Brain microvascular endothelial cell (primary cell): ENCODE results near the gene LYRM7.
"Not testable (repeated sequence)": the region's sequence is repeated elsewhere in the genome, so short reads cannot be mapped to it uniquely, and the experiment has no call there.

ENCODE experiments used
- DNase-seq: peaks from one replicate; pipeline ENCODE4 v3.0.0-alpha.2; 2020
- H3K27ac ChIP-seq: fragments of 250-450 bp; sonication (Bioruptor Pico); 2 replicates; pipeline ENCODE4 v1.5.1; 2020; ENCODE audit warnings: mild to moderate bottlenecking, moderate library complexity
- H3K27me3 ChIP-seq: fragments of 250-450 bp; sonication (Bioruptor Pico); replicated peaks from 2 replicates; pipeline ENCODE4 v1.5.1; 2020; ENCODE audit warnings: mild to moderate bottlenecking
- H3K36me3 ChIP-seq: fragments of 250-450 bp; sonication (Bioruptor Pico); replicated peaks from 2 replicates; pipeline ENCODE4 v1.5.1; 2020; ENCODE audit warnings: mild to moderate bottlenecking
- H3K4me3 ChIP-seq: 2 replicates; pipeline ENCODE4 v1.5.1; 2011; ENCODE audit warnings: low read depth, mild to moderate bottlenecking, control low read depth, low read length, moderate library complexity
- in situ Hi-C: cut with HindIII; loops from 2 replicates; pipeline ENCODE4 v1.10.0; 2017; ENCODE audit warnings: low sequenced_read_pairs, low pct_ligation_motif_present
- TF ChIP-seq, protein P1 (sequence below): IDR thresholded peaks from 2 replicates; pipeline ENCODE4 v1.5.1; 2011; ENCODE audit warnings: low read depth, mild to moderate bottlenecking, moderate library complexity, low read length, control low read depth, inconsistent platforms; ENCODE audit errors: missing control alignments

The LYRM7 gene

DNA sequence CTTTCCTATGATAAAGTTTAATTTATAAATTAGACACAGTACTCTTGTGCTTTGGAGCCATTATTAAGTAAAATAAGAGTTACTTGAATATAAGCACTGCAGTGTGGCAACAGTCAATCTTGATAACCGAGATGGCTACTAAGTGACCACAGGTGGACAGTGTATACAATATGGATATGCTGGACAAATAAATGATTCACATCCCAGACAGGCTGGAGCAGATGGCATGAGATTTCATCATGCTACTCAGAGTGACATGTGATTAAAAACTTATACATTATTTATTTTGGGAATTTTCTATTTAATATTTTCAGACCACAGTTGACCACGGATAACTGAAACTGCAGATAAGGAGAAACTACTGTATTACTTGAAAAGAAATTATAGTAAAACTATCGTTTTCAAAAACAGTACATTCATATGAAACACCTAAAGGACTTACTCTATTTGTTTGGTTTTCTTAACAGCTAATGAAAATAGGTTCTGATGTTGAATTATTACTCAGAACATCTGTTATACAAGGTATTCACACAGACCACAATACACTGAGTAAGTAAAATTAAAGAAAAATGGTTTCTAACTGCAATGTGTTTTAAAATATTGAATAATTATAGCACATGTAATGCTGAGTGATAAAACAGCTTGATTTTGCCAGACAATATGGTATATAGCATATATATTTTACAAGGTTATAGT is 16.0 kb downstream of the LYRM7 start:
- no peak overlapping the region for H3K27ac ChIP-seq
- H3K36me3 ChIP-seq: no peaks in the 10 kb centered on the region
- no peak overlapping the region for H3K4me3 ChIP-seq
- no peaks in the 10 kb centered on the region for H3K27me3 ChIP-seq
- in situ Hi-C loops: no loop called here
- TF ChIP-seq, protein P1, sequence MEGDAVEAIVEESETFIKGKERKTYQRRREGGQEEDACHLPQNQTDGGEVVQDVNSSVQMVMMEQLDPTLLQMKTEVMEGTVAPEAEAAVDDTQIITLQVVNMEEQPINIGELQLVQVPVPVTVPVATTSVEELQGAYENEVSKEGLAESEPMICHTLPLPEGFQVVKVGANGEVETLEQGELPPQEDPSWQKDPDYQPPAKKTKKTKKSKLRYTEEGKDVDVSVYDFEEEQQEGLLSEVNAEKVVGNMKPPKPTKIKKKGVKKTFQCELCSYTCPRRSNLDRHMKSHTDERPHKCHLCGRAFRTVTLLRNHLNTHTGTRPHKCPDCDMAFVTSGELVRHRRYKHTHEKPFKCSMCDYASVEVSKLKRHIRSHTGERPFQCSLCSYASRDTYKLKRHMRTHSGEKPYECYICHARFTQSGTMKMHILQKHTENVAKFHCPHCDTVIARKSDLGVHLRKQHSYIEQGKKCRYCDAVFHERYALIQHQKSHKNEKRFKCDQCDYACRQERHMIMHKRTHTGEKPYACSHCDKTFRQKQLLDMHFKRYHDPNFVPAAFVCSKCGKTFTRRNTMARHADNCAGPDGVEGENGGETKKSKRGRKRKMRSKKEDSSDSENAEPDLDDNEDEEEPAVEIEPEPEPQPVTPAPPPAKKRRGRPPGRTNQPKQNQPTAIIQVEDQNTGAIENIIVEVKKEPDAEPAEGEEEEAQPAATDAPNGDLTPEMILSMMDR: no peak
- peak; percentile 26 for DNase-seq

DNA sequence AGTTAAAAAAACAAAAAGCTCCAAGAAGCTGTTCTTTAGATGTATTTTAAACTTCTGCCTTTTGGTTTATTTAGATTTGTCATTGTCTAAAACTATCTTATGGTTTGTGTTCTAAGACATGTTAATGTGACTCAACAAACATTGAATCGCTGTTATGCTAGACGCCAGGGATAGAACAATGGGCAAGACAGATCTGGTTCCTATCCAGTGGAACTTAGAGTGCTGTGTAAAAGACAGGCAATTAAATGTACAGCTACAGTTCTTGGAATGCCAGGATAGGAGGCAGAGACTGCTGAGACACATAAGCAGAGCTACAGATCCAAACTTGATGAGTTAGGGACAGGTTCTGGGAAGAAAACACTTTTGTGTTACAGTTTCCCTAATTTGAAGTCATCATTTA is 22.4 kb downstream of the LYRM7 start:
- DNase-seq: peak; percentile 9
- H3K27me3 ChIP-seq: no peaks in the 10 kb centered on the region
- TF ChIP-seq, protein P1: no peak
- H3K4me3 ChIP-seq: no peak overlapping the region
- in situ Hi-C loops: no loop called here
- H3K36me3 ChIP-seq: no peaks in the 10 kb centered on the region
- H3K27ac ChIP-seq: no peak overlapping the region

DNA sequence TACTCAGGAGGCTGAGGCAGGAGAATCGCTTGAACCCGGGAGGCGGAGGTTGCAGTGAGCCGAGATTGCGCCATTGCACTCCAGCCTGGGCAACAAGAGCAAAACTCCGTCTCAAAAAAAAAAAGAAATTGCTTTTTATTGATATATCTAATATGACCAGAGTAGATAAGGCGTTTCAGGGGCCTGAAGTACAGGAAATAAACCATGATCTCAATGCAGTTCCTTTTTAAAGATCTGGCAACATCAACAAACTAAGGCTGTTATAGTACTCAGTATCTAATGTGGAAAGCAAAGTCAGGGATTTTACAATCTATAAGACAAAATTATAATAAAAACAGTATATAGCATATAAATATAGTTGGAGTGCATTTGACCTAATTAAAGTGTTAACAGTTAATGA is 23.2 kb downstream of the LYRM7 start:
- in situ Hi-C loops, DNase-seq: not testable (repeated sequence)

DNA sequence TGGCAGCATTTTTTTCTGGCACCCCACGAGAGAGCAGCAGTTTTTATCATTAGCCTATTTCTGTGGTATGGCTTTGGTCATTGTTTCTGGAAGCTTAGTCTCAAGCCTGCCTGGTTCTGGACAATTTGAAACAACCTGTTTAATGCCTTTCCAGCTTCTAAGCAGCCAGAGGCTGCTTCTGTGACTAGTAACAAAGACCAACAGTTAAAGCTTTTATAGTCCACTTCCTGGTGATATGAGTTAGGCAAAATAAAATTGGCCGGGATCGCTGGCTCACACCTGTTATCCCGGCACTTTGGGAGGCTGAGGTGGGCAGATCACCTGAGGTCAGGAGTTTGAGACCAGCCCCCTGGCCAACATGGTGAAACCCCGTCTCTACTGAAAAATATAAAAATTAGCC is 24.0 kb downstream of the LYRM7 start:
- TF ChIP-seq, protein P1: no peak
- Histone ChIP-seq H3K27ac (no peak overlapping the region), H3K36me3 (no peaks in the 10 kb centered on the region), H3K4me3 (no peak overlapping the region), H3K27me3 (no peaks in the 10 kb centered on the region)
- no peak for DNase-seq
- in situ Hi-C loops: no loop called here

More for the DNA sequence above, 23.2 kb downstream of the LYRM7 start:
- not testable (repeated sequence) for H3K4me3 ChIP-seq, H3K36me3 ChIP-seq, H3K27ac ChIP-seq, H3K27me3 ChIP-seq

DNA sequence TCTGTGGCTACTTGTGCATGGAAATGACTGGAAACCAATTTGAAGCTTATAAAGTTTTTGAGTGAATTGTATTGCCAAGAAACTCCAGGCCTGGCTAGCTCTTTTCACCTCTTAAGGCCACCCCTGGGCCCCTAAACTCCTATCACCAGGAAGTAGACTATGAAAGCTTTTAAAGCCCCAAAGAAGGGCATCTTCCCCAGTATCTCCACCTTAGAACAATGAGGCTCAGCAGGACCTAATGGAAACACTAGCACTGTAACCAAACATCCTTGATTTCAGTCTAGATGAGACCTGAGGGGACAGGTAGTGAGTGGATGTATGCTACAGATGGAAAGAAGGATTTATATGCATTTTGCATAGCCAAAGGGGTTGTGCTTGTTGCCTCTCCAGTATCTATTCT is 25.0 kb downstream of the LYRM7 start:
- TF ChIP-seq, protein P1: no peak

DNA sequence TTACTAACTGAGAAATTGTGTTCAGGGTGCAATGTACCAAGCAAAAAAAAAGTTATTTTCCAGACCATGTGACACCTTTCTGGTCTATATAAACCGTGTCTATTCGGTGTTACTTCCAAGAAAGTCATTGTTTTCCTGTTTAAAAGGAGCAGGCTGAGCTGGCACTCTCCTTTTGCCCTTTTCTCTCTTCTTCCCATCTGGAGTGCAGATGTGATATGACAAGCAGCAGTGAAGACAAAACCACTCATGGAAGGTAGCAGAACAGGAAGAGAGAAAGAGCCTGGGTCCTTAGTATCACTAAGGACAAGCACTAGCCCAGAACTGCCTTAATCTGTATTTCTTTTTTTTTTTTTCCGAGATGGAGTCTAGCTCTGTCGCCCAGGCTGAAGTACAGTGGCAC is 25.6 kb downstream of the LYRM7 start:
- H3K27me3 ChIP-seq: no peaks in the 10 kb centered on the region
- in situ Hi-C loops: no loop called here
- DNase-seq: no peak
- TF ChIP-seq, protein P1: no peak
- no peak overlapping the region for H3K27ac ChIP-seq
- no peaks in the 10 kb centered on the region for H3K36me3 ChIP-seq
- H3K4me3 ChIP-seq: no peak overlapping the region

More for the DNA sequence above, 25.0 kb downstream of the LYRM7 start:
- DNase-seq: no peak
- Histone ChIP-seq H3K27ac (no peak overlapping the region), H3K4me3 (no peak overlapping the region), H3K36me3 (no peaks in the 10 kb centered on the region), H3K27me3 (no peaks in the 10 kb centered on the region)
- in situ Hi-C loops: no loop called here
